HL-60 (cell line): ENCODE results near the gene MTCL1.

Source experiments
- DNase-seq, 2 experiments: peaks; one replicate each; pipeline ENCODE4 v3.0.0-alpha.2; 2010 to 2020; ENCODE audit warnings: low read depth in 1 of 2, low spot score in 1 of 2
- H3K27ac ChIP-seq: fragments of 250-450 bp; sonication (Bioruptor Pico); replicated peaks from 2 replicates; pipeline ENCODE4 v1.5.1; 2020; ENCODE audit warnings: mild to moderate bottlenecking, moderate library complexity
- H3K27me3 ChIP-seq: fragments of 250-450 bp; sonication (Bioruptor Pico); 2 replicates; pipeline ENCODE4 v1.5.1; 2021; ENCODE audit warnings: mild to moderate bottlenecking, moderate library complexity; ENCODE audit not compliant: insufficient read depth, poor library complexity, severe bottlenecking
- H3K4me3 ChIP-seq: replicated peaks from 2 replicates; pipeline ENCODE4 v1.5.1; 2011; ENCODE audit warnings: mild to moderate bottlenecking, control low read depth, low read length; ENCODE audit not compliant: insufficient read depth
- CTCF ChIP-seq: IDR thresholded peaks from one replicate; pipeline ENCODE4 v1.5.1; 2011; ENCODE audit warnings: low read length, control low read depth, inconsistent platforms; ENCODE audit not compliant: insufficient read depth
- GABPA ChIP-seq: IDR thresholded peaks from 2 replicates; pipeline ENCODE4 v1.6.1; 2012; ENCODE audit warnings: low read depth
- POLR2AphosphoS5 ChIP-seq: IDR thresholded peaks from 2 replicates; pipeline ENCODE4 v1.6.1; 2012; ENCODE audit warnings: low read depth
- REST ChIP-seq: IDR thresholded peaks from 2 replicates; pipeline ENCODE4 v1.6.1; 2012; ENCODE audit warnings: low read depth; ENCODE audit not compliant: insufficient replicate concordance
- SPI1 ChIP-seq: IDR thresholded peaks from 2 replicates; pipeline ENCODE4 v1.6.1; 2012; ENCODE audit warnings: low read depth, mild to moderate bottlenecking, borderline replicate concordance

Gene MTCL1

GRCh38 chr18:8771930-8772329 lies 66.6 kb downstream of the MTCL1 start:
- H3K4me3 ChIP-seq, result no peak overlapping the region
- no peak overlapping the region for H3K27ac ChIP-seq
- peaks cover 2% of the 10 kb centered on the region for H3K27me3 ChIP-seq
- no peak for DNase-seq
- no peak for TF ChIP-seq SPI1
- TF ChIP-seq REST, result no peak
- TF ChIP-seq GABPA, result no peak
- no peak for TF ChIP-seq POLR2AphosphoS5
- TF ChIP-seq CTCF, result no peak

- no peak for TF ChIP-seq SPI1
- no peak for TF ChIP-seq POLR2AphosphoS5
- no peak for TF ChIP-seq REST
- no peak for TF ChIP-seq GABPA
- no peak for TF ChIP-seq CTCF
These were observed 68.6 kb downstream of the MTCL1 start for GRCh38 chr18:8773980-8774379.

GRCh38 chr18:8776013-8776943 lies 70.9 kb downstream of the MTCL1 start:
- no peak overlapping the region for H3K4me3 ChIP-seq
- DNase-seq, result no peak
- H3K27me3 ChIP-seq, result peaks cover 6% of the 10 kb centered on the region
- TF ChIP-seq GABPA (no peak), REST (no peak), CTCF (no peak), SPI1 (no peak), POLR2AphosphoS5 (no peak)
- no peak overlapping the region for H3K27ac ChIP-seq

More at GRCh38 chr18:8773980-8774379, 68.6 kb downstream of the MTCL1 start:
- DNase-seq, result no peak
- H3K27ac ChIP-seq, result no peak overlapping the region
- H3K4me3 ChIP-seq, result no peak overlapping the region
- H3K27me3 ChIP-seq, result peaks cover 6% of the 10 kb centered on the region
